GM23338 (cell line): Measurements from ENCODE around the gene CEP43. TPM values are rescaled to one million over a fixed set of nuclear protein-coding genes. Genes with fewer than 3 reads are reported as not detected.

Experiments used
- ATAC-seq: fragments of 200-7000 bp; cut with Tn5 transposase; 3 replicates; pipeline ENCODE4 v1.9.1; 2020
- DNase-seq: peaks from one replicate; pipeline ENCODE4 v3.0.0-alpha.2; 2015; ENCODE audit warnings: low spot score
- H2AFZ ChIP-seq: fragments of 200-600 bp; sonication (generic); 2 replicates; pipeline ENCODE4 v1.8.0; 2016; ENCODE audit warnings: antibody characterized with exemption, mild to moderate bottlenecking, moderate library complexity
- H3F3A ChIP-seq: fragments of 200-600 bp; sonication (generic); replicated peaks from 2 replicates; pipeline ENCODE4 v1.8.0; 2017; ENCODE audit warnings: antibody characterized with exemption, mixed run types, low read depth
- H3K27ac ChIP-seq: fragments of 200-600 bp; sonication (generic); 2 replicates; pipeline ENCODE4 v1.6.1; 2016; ENCODE audit warnings: low read depth
- H3K27me3 ChIP-seq: fragments of 200-600 bp; sonication (generic); 2 replicates; pipeline ENCODE4 v1.8.0; 2016; ENCODE audit warnings: mild to moderate bottlenecking, mixed run types, moderate library complexity; ENCODE audit not compliant: insufficient read depth
- H3K36me3 ChIP-seq: fragments of 200-600 bp; sonication (generic); 2 replicates; pipeline ENCODE4 v1.8.0; 2016; ENCODE audit warnings: mild to moderate bottlenecking; ENCODE audit not compliant: insufficient read depth
- H3K4me1 ChIP-seq: fragments of 200-600 bp; sonication (generic); 2 replicates; pipeline ENCODE4 v1.8.0; 2016; ENCODE audit warnings: mild to moderate bottlenecking, moderate library complexity; ENCODE audit not compliant: insufficient read depth
- H3K4me2 ChIP-seq: fragments of 200-600 bp; sonication (generic); 2 replicates; pipeline ENCODE4 v1.7.1; 2017; ENCODE audit warnings: mixed run types
- H3K4me3 ChIP-seq: fragments of 200-600 bp; sonication (generic); 2 replicates; pipeline ENCODE4 v1.6.1; 2016; ENCODE audit warnings: mixed run types
- H3K79me2 ChIP-seq: fragments of 200-600 bp; sonication (generic); replicated peaks from 2 replicates; pipeline ENCODE4 v1.8.0; 2017; ENCODE audit warnings: mild to moderate bottlenecking; ENCODE audit not compliant: insufficient read depth
- H3K9me2 ChIP-seq: fragments of 200-600 bp; sonication (generic); 2 replicates; pipeline ENCODE4 v1.8.0; 2017; ENCODE audit not compliant: insufficient read depth
- H4K20me1 ChIP-seq: fragments of 200-600 bp; sonication (generic); replicated peaks from 2 replicates; pipeline ENCODE4 v1.8.0; 2017; ENCODE audit warnings: mild to moderate bottlenecking; ENCODE audit not compliant: insufficient read depth
- H3K27ac Mint-ChIP-seq: 2 replicates; pipeline ENCODE4 v1.8.0; 2020; ENCODE audit warnings: inconsistent platforms, mild to moderate bottlenecking, moderate library complexity, mixed read lengths
- H3K27me3 Mint-ChIP-seq: 3 replicates; pipeline ENCODE4 v1.8.0; 2022; ENCODE audit warnings: low read depth, mild to moderate bottlenecking, moderate library complexity, mixed read lengths, inconsistent platforms; ENCODE audit not compliant: insufficient read depth, poor library complexity
- H3K36me3 Mint-ChIP-seq: 3 replicates; pipeline ENCODE4 v1.8.0; 2021; ENCODE audit warnings: low read depth, mild to moderate bottlenecking, inconsistent platforms, moderate library complexity, mixed read lengths
- H3K4me1 Mint-ChIP-seq: 3 replicates; pipeline ENCODE4 v1.8.0; 2020; ENCODE audit warnings: mild to moderate bottlenecking, inconsistent platforms, mixed read lengths
- H3K4me3 Mint-ChIP-seq: 3 replicates; pipeline ENCODE4 v1.8.0; 2021; ENCODE audit warnings: moderate library complexity, mild to moderate bottlenecking, inconsistent platforms, mixed read lengths
- H3K9me3 Mint-ChIP-seq: 3 replicates; pipeline ENCODE4 v1.8.0; 2020; ENCODE audit warnings: moderate library complexity, mild to moderate bottlenecking, inconsistent platforms, mixed read lengths
- CREB1 ChIP-seq: fragments of 250-450 bp; sonication (Bioruptor Pico); IDR thresholded peaks from 2 replicates; pipeline ENCODE4 v1.5.0; 2020; ENCODE audit warnings: low read depth, mild to moderate bottlenecking, moderate library complexity
- CTCF ChIP-seq, 2 experiments: fragments of 200-600 bp in 1 of 2; sonication (generic) in 1 of 2; conservative IDR thresholded peaks; 2 replicates each; pipeline versions ENCODE4 v1.5.1 to v1.6.1; 2016 to 2017; ENCODE audit warnings: antibody characterized with exemption in 2 of 2, low read depth in 2 of 2, mild to moderate bottlenecking in 2 of 2, moderate library complexity in 1 of 2
- EZH2 ChIP-seq: fragments of 200-600 bp; sonication (generic); IDR thresholded peaks from one replicate; pipeline ENCODE4 v1.8.0; 2017; ENCODE audit warnings: antibody characterized with exemption, mild to moderate bottlenecking, low read depth; ENCODE audit not compliant: unreplicated experiment
- EZH2phosphoT487 ChIP-seq: fragments of 200-600 bp; sonication (generic); IDR thresholded peaks from one replicate; pipeline ENCODE4 v1.8.1; 2018; ENCODE audit warnings: antibody characterized with exemption; ENCODE audit not compliant: unreplicated experiment
- JUNB ChIP-seq: IDR thresholded peaks from one replicate; pipeline ENCODE4 v1.6.1; 2016; ENCODE audit warnings: antibody characterized with exemption; ENCODE audit not compliant: unreplicated experiment
- NANOG ChIP-seq: IDR thresholded peaks from 2 replicates; pipeline ENCODE4 v1.6.1; 2016; ENCODE audit warnings: antibody characterized with exemption, borderline replicate concordance
- POLR2AphosphoS5 ChIP-seq: IDR thresholded peaks from 2 replicates; pipeline ENCODE4 v1.6.1; 2016; ENCODE audit warnings: antibody characterized with exemption, low read depth
- STAT1 ChIP-seq: IDR thresholded peaks from one replicate; pipeline ENCODE4 v1.6.1; 2016; ENCODE audit warnings: antibody characterized with exemption; ENCODE audit not compliant: unreplicated experiment
- ZNF114 ChIP-seq: fragments of 250-450 bp; sonication (Bioruptor Pico); IDR thresholded peaks from 2 replicates; pipeline ENCODE4 v1.5.0; 2020; ENCODE audit warnings: mild to moderate bottlenecking, moderate library complexity
- ZNF331 ChIP-seq: fragments of 250-450 bp; sonication (Bioruptor Pico); IDR thresholded peaks from 2 replicates; pipeline ENCODE4 v1.5.0; 2020; ENCODE audit warnings: low read depth, mild to moderate bottlenecking, moderate library complexity
- polyA plus RNA-seq: library from polyadenylated mRNA; unstranded; fragments of >200 nt; fragmentation: Nextera tagmentation; extraction: Ambion mirVana; gene quantifications from 2 replicates; pipeline ENCODE4 v1.2.1, GENCODE V29; 2016
- total RNA-seq: library from RNA; depleted of rRNA; stranded (reverse); fragments of >200 nt; shearing (Covaris generic); gene quantifications from 2 replicates; pipeline ENCODE4 v1.2.3, GENCODE V29; 2014
- TF ChIP-seq, protein P1 (sequence below): IDR thresholded peaks from 2 replicates; pipeline ENCODE4 v1.6.1; 2016; ENCODE audit warnings: antibody characterized with exemption
- TF ChIP-seq, protein P2 (sequence below): fragments of 250-450 bp; sonication (Bioruptor Pico); IDR thresholded peaks from 2 replicates; pipeline ENCODE4 v1.5.0; 2020; ENCODE audit warnings: mild to moderate bottlenecking, moderate library complexity
- TF ChIP-seq, protein P3 (sequence below): IDR thresholded peaks from one replicate; pipeline ENCODE4 v1.6.1; 2018; ENCODE audit warnings: antibody characterized with exemption; ENCODE audit not compliant: unreplicated experiment

The CEP43 gene
- total and polyA plus RNA-seq, 2 experiments from 2014 or later = 39.9 to 44.3 TPM

DNA sequence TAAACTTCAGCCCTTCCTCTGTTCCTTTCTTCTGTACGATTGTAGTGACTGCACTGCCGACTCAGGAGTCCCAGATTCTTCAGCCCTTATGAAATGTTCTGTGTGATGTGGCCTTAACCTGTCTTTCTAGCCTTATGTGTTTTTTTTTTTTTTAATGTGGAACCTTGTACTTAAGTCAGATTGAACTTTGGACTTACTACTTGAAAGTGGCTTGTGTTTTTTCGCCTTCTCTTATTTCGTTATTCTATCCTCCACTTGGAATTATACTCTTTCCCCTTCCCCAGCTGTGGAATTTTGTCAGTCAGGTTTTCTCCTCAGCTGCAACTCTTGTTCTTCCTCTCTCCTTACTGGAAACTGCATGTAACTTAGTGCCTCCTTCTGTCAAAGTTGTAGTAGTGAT is 8.8 kb downstream of the CEP43 start:
- H3K79me2 ChIP-seq = peaks cover 31% of the 10 kb centered on the region
- no peak overlapping the region for H3K27ac Mint-ChIP-seq

More for the DNA sequence above, 8.8 kb downstream of the CEP43 start:
- H3K9me3 Mint-ChIP-seq = no peaks in the 10 kb centered on the region
- no peak for DNase-seq
- no peaks in the 10 kb centered on the region for H3K4me1 Mint-ChIP-seq
- no peak for ATAC-seq
- Histone ChIP-seq H3F3A (no peaks in the 10 kb centered on the region), H3K36me3 (peaks cover 41% of the 10 kb centered on the region; the same call in 1 of the 2 replicates), H3K27ac (no peak overlapping the region), H3K4me3 (no peak overlapping the region), H3K4me2 (no peak overlapping the region), H3K27me3 (no peaks in the 10 kb centered on the region), H3K4me1 (no peaks in the 10 kb centered on the region), H2AFZ (no peak overlapping the region), H3K9me2 (no peaks in the 10 kb centered on the region), H4K20me1 (peaks cover 17% of the 10 kb centered on the region)
- peaks cover 5% of the 10 kb centered on the region for H3K27me3 Mint-ChIP-seq
- no peak for TF ChIP-seq CREB1
- TF ChIP-seq JUNB = no peak
- TF ChIP-seq NANOG = no peak
- no peak for TF ChIP-seq CTCF (conservative IDR thresholded peaks at IDR 0.05; ENCODE audit: low read depth in 2 of 2)
- no peak for TF ChIP-seq ZNF331
- TF ChIP-seq EZH2 = no peak
- no peak for TF ChIP-seq ZNF114 (CRISPR knock-in tag)
- TF ChIP-seq STAT1 = no peak
- TF ChIP-seq, protein P1, sequence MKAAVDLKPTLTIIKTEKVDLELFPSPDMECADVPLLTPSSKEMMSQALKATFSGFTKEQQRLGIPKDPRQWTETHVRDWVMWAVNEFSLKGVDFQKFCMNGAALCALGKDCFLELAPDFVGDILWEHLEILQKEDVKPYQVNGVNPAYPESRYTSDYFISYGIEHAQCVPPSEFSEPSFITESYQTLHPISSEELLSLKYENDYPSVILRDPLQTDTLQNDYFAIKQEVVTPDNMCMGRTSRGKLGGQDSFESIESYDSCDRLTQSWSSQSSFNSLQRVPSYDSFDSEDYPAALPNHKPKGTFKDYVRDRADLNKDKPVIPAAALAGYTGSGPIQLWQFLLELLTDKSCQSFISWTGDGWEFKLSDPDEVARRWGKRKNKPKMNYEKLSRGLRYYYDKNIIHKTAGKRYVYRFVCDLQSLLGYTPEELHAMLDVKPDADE = no peak
- TF ChIP-seq, protein P2, sequence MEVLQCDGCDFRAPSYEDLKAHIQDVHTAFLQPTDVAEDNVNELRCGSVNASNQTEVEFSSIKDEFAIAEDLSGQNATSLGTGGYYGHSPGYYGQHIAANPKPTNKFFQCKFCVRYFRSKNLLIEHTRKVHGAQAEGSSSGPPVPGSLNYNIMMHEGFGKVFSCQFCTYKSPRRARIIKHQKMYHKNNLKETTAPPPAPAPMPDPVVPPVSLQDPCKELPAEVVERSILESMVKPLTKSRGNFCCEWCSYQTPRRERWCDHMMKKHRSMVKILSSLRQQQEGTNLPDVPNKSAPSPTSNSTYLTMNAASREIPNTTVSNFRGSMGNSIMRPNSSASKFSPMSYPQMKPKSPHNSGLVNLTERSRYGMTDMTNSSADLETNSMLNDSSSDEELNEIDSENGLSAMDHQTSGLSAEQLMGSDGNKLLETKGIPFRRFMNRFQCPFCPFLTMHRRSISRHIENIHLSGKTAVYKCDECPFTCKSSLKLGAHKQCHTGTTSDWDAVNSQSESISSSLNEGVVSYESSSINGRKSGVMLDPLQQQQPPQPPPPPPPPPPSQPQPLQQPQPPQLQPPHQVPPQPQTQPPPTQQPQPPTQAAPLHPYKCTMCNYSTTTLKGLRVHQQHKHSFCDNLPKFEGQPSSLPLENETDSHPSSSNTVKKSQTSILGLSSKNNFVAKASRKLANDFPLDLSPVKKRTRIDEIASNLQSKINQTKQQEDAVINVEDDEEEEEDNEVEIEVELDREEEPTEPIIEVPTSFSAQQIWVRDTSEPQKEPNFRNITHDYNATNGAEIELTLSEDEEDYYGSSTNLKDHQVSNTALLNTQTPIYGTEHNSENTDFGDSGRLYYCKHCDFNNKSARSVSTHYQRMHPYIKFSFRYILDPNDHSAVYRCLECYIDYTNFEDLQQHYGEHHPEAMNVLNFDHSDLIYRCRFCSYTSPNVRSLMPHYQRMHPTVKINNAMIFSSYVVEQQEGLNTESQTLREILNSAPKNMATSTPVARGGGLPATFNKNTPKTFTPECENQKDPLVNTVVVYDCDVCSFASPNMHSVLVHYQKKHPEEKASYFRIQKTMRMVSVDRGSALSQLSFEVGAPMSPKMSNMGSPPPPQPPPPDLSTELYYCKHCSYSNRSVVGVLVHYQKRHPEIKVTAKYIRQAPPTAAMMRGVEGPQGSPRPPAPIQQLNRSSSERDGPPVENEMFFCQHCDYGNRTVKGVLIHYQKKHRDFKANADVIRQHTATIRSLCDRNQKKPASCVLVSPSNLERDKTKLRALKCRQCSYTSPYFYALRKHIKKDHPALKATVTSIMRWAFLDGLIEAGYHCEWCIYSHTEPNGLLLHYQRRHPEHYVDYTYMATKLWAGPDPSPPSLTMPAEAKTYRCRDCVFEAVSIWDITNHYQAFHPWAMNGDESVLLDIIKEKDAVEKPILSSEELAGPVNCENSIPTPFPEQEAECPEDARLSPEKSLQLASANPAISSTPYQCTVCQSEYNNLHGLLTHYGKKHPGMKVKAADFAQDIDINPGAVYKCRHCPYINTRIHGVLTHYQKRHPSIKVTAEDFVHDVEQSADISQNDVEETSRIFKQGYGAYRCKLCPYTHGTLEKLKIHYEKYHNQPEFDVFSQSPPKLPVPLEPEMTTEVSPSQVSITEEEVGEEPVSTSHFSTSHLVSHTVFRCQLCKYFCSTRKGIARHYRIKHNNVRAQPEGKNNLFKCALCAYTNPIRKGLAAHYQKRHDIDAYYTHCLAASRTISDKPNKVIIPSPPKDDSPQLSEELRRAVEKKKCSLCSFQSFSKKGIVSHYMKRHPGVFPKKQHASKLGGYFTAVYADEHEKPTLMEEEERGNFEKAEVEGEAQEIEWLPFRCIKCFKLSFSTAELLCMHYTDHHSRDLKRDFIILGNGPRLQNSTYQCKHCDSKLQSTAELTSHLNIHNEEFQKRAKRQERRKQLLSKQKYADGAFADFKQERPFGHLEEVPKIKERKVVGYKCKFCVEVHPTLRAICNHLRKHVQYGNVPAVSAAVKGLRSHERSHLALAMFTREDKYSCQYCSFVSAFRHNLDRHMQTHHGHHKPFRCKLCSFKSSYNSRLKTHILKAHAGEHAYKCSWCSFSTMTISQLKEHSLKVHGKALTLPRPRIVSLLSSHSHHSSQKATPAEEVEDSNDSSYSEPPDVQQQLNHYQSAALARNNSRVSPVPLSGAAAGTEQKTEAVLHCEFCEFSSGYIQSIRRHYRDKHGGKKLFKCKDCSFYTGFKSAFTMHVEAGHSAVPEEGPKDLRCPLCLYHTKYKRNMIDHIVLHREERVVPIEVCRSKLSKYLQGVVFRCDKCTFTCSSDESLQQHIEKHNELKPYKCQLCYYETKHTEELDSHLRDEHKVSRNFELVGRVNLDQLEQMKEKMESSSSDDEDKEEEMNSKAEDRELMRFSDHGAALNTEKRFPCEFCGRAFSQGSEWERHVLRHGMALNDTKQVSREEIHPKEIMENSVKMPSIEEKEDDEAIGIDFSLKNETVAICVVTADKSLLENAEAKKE (CRISPR knock-in tag) = no peak
- no peak for TF ChIP-seq EZH2phosphoT487
- TF ChIP-seq, protein P3, sequence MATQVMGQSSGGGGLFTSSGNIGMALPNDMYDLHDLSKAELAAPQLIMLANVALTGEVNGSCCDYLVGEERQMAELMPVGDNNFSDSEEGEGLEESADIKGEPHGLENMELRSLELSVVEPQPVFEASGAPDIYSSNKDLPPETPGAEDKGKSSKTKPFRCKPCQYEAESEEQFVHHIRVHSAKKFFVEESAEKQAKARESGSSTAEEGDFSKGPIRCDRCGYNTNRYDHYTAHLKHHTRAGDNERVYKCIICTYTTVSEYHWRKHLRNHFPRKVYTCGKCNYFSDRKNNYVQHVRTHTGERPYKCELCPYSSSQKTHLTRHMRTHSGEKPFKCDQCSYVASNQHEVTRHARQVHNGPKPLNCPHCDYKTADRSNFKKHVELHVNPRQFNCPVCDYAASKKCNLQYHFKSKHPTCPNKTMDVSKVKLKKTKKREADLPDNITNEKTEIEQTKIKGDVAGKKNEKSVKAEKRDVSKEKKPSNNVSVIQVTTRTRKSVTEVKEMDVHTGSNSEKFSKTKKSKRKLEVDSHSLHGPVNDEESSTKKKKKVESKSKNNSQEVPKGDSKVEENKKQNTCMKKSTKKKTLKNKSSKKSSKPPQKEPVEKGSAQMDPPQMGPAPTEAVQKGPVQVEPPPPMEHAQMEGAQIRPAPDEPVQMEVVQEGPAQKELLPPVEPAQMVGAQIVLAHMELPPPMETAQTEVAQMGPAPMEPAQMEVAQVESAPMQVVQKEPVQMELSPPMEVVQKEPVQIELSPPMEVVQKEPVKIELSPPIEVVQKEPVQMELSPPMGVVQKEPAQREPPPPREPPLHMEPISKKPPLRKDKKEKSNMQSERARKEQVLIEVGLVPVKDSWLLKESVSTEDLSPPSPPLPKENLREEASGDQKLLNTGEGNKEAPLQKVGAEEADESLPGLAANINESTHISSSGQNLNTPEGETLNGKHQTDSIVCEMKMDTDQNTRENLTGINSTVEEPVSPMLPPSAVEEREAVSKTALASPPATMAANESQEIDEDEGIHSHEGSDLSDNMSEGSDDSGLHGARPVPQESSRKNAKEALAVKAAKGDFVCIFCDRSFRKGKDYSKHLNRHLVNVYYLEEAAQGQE = no peak
- TF ChIP-seq POLR2AphosphoS5 = no peak
- H3K36me3 Mint-ChIP-seq = peaks cover 74% of the 10 kb centered on the region
- H3K4me3 Mint-ChIP-seq = no peak overlapping the region
